ENCODE results near the gene RSBN1. TPM values are rescaled to one million over a fixed set of nuclear protein-coding genes. Genes with fewer than 3 reads are reported as not detected.

RSBN1 gene
- total RNA-seq, 1 experiment from 2014 or later: 16.6 TPM

- intact Hi-C loops (cut with micrococcal nuclease): no loop called here
- TF ChIP-seq POLR2A (IDR thresholded peaks at IDR 0.05; ENCODE audit: borderline replicate concordance, extremely low read depth, insufficient read depth, insufficient read length) (no peak), FOSL1 (IDR thresholded peaks at IDR 0.05; ENCODE audit: low read depth) (no peak)
- ATAC-seq (no peak), DNase-seq (ENCODE audit: low read depth, low spot score) (no peak)
- RAD21 ChIA-PET (ENCODE audit: low non-redundant PET in 1 of 2, low total read pairs in 2 of 2, uncharacterized antibody in 2 of 2, unreplicated experiment in 2 of 2): no interaction called here
- H3K4me3 ChIP-seq (replicated peaks in 1 of 2; ENCODE audit: low read depth in 1 of 2, low read length in 2 of 2): no peak overlapping the region
- H3K9me2 ChIP-seq (ENCODE audit: insufficient read depth): no peaks in the 10 kb centered on the region
- no peaks in the 10 kb centered on the region for H3K9me3 ChIP-seq (ENCODE audit: control insufficient read depth in 1 of 2, insufficient read depth in 1 of 2, low read depth in 1 of 2, low read length in 2 of 2)
- POLR2A ChIA-PET: no interaction called here
- CTCF ChIA-PET: no interaction called here
- H3K4me1 ChIP-seq (ENCODE audit: control insufficient read depth in 1 of 2, insufficient read depth in 2 of 2, low read length in 2 of 2): peaks cover 0 to 3% of the 10 kb centered on the region in 2 experiments; a peak in 1 of 4 replicates
- H3K9ac ChIP-seq (ENCODE audit: low read length): no peak overlapping the region
- no peaks in the 10 kb centered on the region for H4K20me1 ChIP-seq (ENCODE audit: insufficient read depth)
- no peaks in the 10 kb centered on the region for H3K27me3 ChIP-seq (ENCODE audit: insufficient read depth, low read length)
- H3K27ac ChIP-seq (ENCODE audit: low read depth, low read length): no peak overlapping the region
- H3K79me2 ChIP-seq (ENCODE audit: insufficient read depth, low read length): no peaks in the 10 kb centered on the region
- peak overlapping the region; percentile 3 for H2AFZ ChIP-seq (ENCODE audit: low read depth, low read length, poor library complexity, severe bottlenecking)
- no peaks in the 10 kb centered on the region for H3K36me3 ChIP-seq (ENCODE audit: control insufficient read depth in 1 of 2, insufficient read depth in 2 of 2, low read length in 2 of 2)
- no TSS peak for BruUV-seq (replicated peaks)
- H3K4me2 ChIP-seq (ENCODE audit: low read length): no peak overlapping the region
These were observed 9.6 kb upstream of the RSBN1 start for GRCh38 chr1:113821916-113822315.

DNA sequence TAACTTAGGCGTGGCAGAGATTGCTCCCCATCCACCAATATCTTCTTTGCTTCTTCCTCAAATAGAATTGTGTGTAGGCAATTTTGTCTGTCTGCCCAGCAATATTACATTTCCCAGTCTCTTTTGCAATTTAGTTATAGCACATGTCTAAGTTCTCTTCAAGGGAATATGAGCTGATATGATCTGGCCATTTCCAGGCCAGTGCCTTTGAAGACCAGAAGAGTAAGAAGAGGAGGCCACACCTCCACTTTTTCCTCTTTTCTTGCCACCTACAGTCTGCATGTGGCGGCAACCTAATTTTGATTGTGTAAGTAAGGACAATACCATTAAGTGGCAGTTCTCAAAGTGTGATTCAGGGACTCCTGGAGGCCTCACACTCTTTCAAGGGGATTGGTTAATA lies 6.3 kb upstream of the RSBN1 start:
- peaks cover 0 to 3% of the 10 kb centered on the region in 2 experiments; a peak in 1 of 4 replicates for H3K4me1 ChIP-seq (ENCODE audit: control insufficient read depth in 1 of 2, insufficient read depth in 2 of 2, low read length in 2 of 2)
- POLR2A ChIA-PET: no interaction called here
- H3K9me2 ChIP-seq (ENCODE audit: insufficient read depth): no peaks in the 10 kb centered on the region
- DNase-seq (ENCODE audit: low read depth, low spot score) (no peak), ATAC-seq (peak; percentile 55)
- H3K79me2 ChIP-seq (ENCODE audit: insufficient read depth, low read length): no peaks in the 10 kb centered on the region
- H4K20me1 ChIP-seq (ENCODE audit: insufficient read depth): no peaks in the 10 kb centered on the region
- no peak overlapping the region for H3K9ac ChIP-seq (ENCODE audit: low read length)
- intact Hi-C loops (cut with micrococcal nuclease): no loop called here
- H3K27me3 ChIP-seq (ENCODE audit: insufficient read depth, low read length): no peaks in the 10 kb centered on the region
- H3K4me2 ChIP-seq (ENCODE audit: low read length): no peak overlapping the region
- no peak overlapping the region for H3K4me3 ChIP-seq (replicated peaks in 1 of 2; ENCODE audit: low read depth in 1 of 2, low read length in 2 of 2)
- no peak overlapping the region for H3K27ac ChIP-seq (ENCODE audit: low read depth, low read length)
- TF ChIP-seq CEBPB (IDR thresholded peaks at IDR 0.05; ENCODE audit: low read depth): no peak
- no peak for TF ChIP-seq MAX (IDR thresholded peaks at IDR 0.05)
- no peak for TF ChIP-seq POLR2AphosphoS5 (IDR thresholded peaks at IDR 0.05; ENCODE audit: low read depth, low read length)
- TF ChIP-seq EGR1 (IDR thresholded peaks at IDR 0.05; ENCODE audit: low read depth): no peak
- TF ChIP-seq TCF7L2 (IDR thresholded peaks at IDR 0.05; ENCODE audit: borderline replicate concordance, extremely low read depth, insufficient read depth, insufficient read length): no peak
- TF ChIP-seq ZBTB33 (IDR thresholded peaks at IDR 0.05; ENCODE audit: extremely low read depth, insufficient replicate concordance, low read length): no peak
- TF ChIP-seq SRF (IDR thresholded peaks at IDR 0.05; ENCODE audit: low read depth): no peak
- TF ChIP-seq SIN3A (IDR thresholded peaks at IDR 0.05; ENCODE audit: low read depth): no peak
- TF ChIP-seq, protein P1, sequence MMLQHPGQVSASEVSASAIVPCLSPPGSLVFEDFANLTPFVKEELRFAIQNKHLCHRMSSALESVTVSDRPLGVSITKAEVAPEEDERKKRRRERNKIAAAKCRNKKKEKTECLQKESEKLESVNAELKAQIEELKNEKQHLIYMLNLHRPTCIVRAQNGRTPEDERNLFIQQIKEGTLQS (IDR thresholded peaks at IDR 0.05): no peak
- no peak for TF ChIP-seq EZH2 (IDR thresholded peaks at IDR 0.05)
- TF ChIP-seq YY1 (IDR thresholded peaks at IDR 0.05; ENCODE audit: extremely low read depth, insufficient replicate concordance, low read depth, low read length): no peak
- TF ChIP-seq EZH2phosphoT487 (IDR thresholded peaks at IDR 0.05; ENCODE audit: borderline replicate concordance): no peak
- no peak for TF ChIP-seq CBX3 (IDR thresholded peaks at IDR 0.05; ENCODE audit: low read depth)
- TF ChIP-seq POLR2A (IDR thresholded peaks at IDR 0.05; ENCODE audit: borderline replicate concordance, extremely low read depth, insufficient read depth, insufficient read length): no peak
- no peak for TF ChIP-seq ZFX (IDR thresholded peaks at IDR 0.05)
- no peaks in the 10 kb centered on the region for H3K36me3 ChIP-seq (ENCODE audit: control insufficient read depth in 1 of 2, insufficient read depth in 2 of 2, low read length in 2 of 2)
- RAD21 ChIA-PET (ENCODE audit: low non-redundant PET in 1 of 2, low total read pairs in 2 of 2, uncharacterized antibody in 2 of 2, unreplicated experiment in 2 of 2): no interaction called here
- no peaks in the 10 kb centered on the region for H3K9me3 ChIP-seq (ENCODE audit: control insufficient read depth in 1 of 2, insufficient read depth in 1 of 2, low read depth in 1 of 2, low read length in 2 of 2)
- no peak overlapping the region for H2AFZ ChIP-seq (ENCODE audit: low read depth, low read length, poor library complexity, severe bottlenecking)
- CTCF ChIA-PET: no interaction called here
- no TSS peak for BruUV-seq (replicated peaks)
